ENCODE data around the gene GINM1. TPM values are rescaled to one million over a fixed set of nuclear protein-coding genes. Genes with fewer than 3 reads are reported as not detected.

GINM1 gene
- total RNA-seq, result 78.5 and 79.9 TPM in 2 replicates

GRCh38 chr6:149565527-149566409, at the start of gene GINM1:
Gene GINM1, plus strand, starts transcription at chr6:149566375. Its CDS starts 40 bp downstream, at chr6:149566415.

GRCh38 chr6:149545754-149546471, 20.3 kb upstream of the GINM1 start, which contains the start of gene PPIL4:
Gene PPIL4, minus strand, starts transcription at chr6:149546043. Its CDS starts 38 bp downstream, at chr6:149546005.

Other genes starting within 250 kb of the GINM1 start
- 25.6 and 38.9 TPM in 2 replicates for gene TAB2, start 248.7 kb upstream of the GINM1 start, total RNA-seq
- gene SUMO4, start 166.1 kb upstream of the GINM1 start, total RNA-seq, result 0.19 and 0.29 TPM in 2 replicates
- gene ZC3H12D, start 81.4 kb upstream of the GINM1 start, total RNA-seq, result 0.10 TPM in 1 of 2 replicates, not detected in the other
- 23.9 and 31.2 TPM in 2 replicates for gene PPIL4, start 20.3 kb upstream of the GINM1 start, total RNA-seq
- 10.7 and 27.5 TPM in 2 replicates for gene KATNA1, start 82.3 kb downstream of the GINM1 start, total RNA-seq
- gene LATS1, start 151.7 kb downstream of the GINM1 start, total RNA-seq, result 12.5 and 17.7 TPM in 2 replicates
- 24.4 and 27.1 TPM in 2 replicates for gene NUP43, start 180.2 kb downstream of the GINM1 start, total RNA-seq
- gene PCMT1, start 183.4 kb downstream of the GINM1 start, total RNA-seq, result 91.9 and 98.0 TPM in 2 replicates